Activated CD8-positive, alpha-beta memory T cell treated with anti-CD3 and anti-CD28 coated beads, Interleukin-2, amount 10 ng/mL, durations not matched to agents 7 days and 5 days (primary cell): ENCODE data around the gene PF4V1. TPM values are rescaled to one million over a fixed set of nuclear protein-coding genes. Genes with fewer than 3 reads are reported as not detected.

Experiments
- ATAC-seq: fragments of 150-1000 bp; cut with Tn5 transposase; one replicate; pipeline ENCODE4 v1.10.0; 2021; ENCODE audit warnings: moderate library complexity
- CTCF ChIA-PET: fragments of 350-600 bp; sonication (Branson Sonifier 250); formaldehyde crosslinking; loops from one replicate; lab custom pipeline; 2021; ENCODE audit warnings: antibody characterized with exemption; lab: Charles Lee
- DNase-seq: peaks from one replicate; pipeline ENCODE4 v3.0.0-alpha.2; 2020
- H3K27ac Mint-ChIP-seq: one replicate; pipeline ENCODE4 v1.8.0; 2021; ENCODE audit warnings: mild to moderate bottlenecking, mixed read lengths
- H3K27me3 Mint-ChIP-seq: one replicate; pipeline ENCODE4 v1.8.0; 2021; ENCODE audit warnings: mixed read lengths
- H3K36me3 Mint-ChIP-seq: one replicate; pipeline ENCODE4 v1.8.0; 2021; ENCODE audit warnings: mild to moderate bottlenecking, mixed read lengths
- H3K4me1 Mint-ChIP-seq: one replicate; pipeline ENCODE4 v1.8.0; 2021; ENCODE audit warnings: mixed read lengths
- H3K4me3 Mint-ChIP-seq: one replicate; pipeline ENCODE4 v1.8.0; 2021; ENCODE audit warnings: mild to moderate bottlenecking, moderate library complexity, mixed read lengths
- H3K9me3 Mint-ChIP-seq: one replicate; pipeline ENCODE4 v1.8.0; 2022; ENCODE audit warnings: low read depth, mixed read lengths
- total RNA-seq, 2 experiments: library from RNA; stranded (reverse); gene quantifications; one replicate each; pipeline ENCODE4 v1.2.3, GENCODE V29; 2021

The PF4V1 gene
- total RNA-seq, 2 experiments from 2014 or later: not detected

DNA sequence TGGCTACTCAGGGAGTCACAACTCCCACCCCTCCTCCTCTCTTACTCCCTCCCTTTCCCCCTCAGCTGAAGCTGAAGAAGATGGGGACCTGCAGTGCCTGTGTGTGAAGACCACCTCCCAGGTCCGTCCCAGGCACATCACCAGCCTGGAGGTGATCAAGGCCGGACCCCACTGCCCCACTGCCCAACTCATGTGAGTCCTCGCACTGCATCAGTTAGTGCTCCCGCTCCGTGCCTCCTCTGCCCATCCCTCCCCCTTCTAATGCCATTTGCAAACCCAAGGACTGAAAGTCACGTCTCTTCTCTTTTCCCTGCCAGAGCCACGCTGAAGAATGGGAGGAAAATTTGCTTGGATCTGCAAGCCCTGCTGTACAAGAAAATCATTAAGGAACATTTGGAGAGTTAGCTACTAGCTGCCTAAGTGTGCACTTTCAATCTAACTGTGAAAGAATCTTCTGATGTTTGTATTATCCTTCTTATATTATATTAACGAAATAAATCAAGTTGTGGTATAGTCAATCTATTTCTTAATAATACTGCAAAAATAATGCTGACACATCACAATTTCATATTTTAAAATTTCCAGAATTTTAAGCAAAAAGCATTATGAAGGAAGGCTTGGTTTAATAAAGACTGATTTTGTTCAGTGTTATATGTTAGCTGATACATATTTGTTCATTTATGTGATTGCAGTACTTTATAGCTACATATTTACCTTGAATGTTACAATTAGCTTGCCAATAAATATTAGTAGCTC is 800 bp downstream of the PF4V1 start:
- CTCF ChIA-PET: no interaction called here
- Mint-ChIP-seq H3K27ac (no peak overlapping the region), H3K9me3 (no peaks in the 10 kb centered on the region), H3K36me3 (no peaks in the 10 kb centered on the region), H3K27me3 (peaks cover 4% of the 10 kb centered on the region), H3K4me3 (no peak overlapping the region), H3K4me1 (no peaks in the 10 kb centered on the region)
- no peak for ATAC-seq
- DNase-seq: no peak

DNA sequence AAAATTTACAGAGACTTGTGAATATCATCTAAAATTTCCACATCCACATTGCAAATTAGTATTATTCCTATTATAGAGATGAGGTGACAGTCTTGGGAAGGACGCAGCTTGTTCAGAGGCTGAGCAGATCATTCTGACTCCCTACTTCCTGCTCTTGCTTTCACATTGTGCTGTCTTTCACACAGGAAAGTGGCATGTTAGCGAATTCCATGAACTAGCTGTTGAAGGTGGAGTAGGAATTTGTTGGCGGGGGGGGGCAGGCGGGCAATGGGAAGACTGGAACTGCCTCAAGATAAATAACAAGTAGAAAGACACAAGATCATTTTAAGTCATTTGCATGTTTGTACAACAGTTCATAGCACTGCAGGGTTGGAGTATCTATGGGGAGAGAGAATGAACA is 2.3 kb downstream of the PF4V1 start:
- Mint-ChIP-seq H3K27me3 (peaks cover 4% of the 10 kb centered on the region), H3K36me3 (no peaks in the 10 kb centered on the region), H3K9me3 (no peaks in the 10 kb centered on the region), H3K4me1 (no peaks in the 10 kb centered on the region), H3K27ac (no peak overlapping the region), H3K4me3 (no peak overlapping the region)
- CTCF ChIA-PET: interaction anchor here (0.6 kb wide), 1 partner anchor 8 kb away, joined by 3 read pairs; no protein-coding TSS in a partner anchor
- ATAC-seq: no peak
- DNase-seq: no peak

DNA sequence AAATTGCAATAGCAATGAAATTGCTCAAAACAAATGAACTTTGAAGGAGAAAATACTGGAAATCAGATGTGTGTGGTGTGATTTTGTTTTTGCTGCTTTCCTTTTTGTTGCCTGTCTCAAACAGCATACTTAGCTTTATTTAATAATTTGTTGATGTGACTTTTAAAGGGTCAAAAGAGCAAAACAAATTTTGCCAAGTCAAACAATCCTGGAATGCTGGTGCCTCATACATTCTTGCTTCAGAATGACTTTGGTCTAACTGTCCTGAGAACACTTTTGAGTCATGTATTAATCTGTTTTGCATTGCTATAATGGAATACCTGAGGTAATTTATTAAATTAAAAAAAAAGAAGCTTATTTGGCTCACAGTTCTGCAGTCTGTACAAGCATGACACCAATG is 3.4 kb downstream of the PF4V1 start:
- ATAC-seq (no peak), DNase-seq (no peak)
- Mint-ChIP-seq H3K4me3 (no peak overlapping the region), H3K4me1 (no peaks in the 10 kb centered on the region), H3K27ac (no peak overlapping the region), H3K27me3 (peaks cover 4% of the 10 kb centered on the region), H3K36me3 (no peaks in the 10 kb centered on the region), H3K9me3 (no peaks in the 10 kb centered on the region)
- CTCF ChIA-PET: no interaction called here

DNA sequence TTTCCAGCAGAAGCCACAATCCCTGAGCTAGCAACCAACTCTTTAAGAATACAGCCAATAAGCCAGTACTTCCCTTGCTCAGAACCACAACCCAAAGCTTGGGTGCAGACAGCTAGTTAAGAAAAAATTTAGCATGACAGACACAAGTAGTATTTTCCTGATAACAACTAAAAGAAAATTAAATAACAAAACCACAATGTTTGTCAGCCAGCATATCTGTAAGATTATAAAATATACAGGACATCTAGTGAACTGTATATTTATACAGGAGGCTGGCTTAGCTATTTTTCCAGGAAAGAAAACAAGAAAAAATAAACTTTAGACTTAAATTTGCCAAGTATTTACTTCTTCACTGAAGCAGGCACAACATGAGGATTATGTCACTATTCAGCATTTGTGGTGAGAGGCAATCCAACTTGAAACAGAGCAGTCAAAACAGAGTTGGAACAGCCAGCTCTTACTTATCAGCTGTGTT is 6.6 kb downstream of the PF4V1 start:
- no peaks in the 10 kb centered on the region for H3K4me1 Mint-ChIP-seq

DNA sequence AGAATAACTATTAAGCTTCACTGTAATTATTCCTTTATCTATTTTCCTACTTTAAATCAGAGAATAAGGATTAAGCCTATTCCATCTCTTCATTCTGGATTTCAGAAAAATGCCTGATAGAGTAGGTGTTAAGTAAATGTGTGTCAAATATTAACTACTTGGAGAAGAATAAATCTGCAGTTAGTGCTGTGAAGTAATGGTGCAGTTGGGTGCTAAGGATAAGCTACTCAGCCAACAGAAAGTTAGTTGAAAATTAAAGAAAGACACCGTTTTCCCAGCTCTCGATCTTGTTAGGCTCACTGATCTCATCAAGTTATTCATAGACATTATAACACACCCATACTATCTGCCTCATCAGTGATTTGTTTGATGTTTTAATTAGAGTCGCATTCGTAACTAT is 7.1 kb downstream of the PF4V1 start:
- Mint-ChIP-seq H3K27me3 (no peaks in the 10 kb centered on the region), H3K27ac (no peak overlapping the region), H3K4me3 (no peak overlapping the region), H3K36me3 (no peaks in the 10 kb centered on the region), H3K4me1 (no peaks in the 10 kb centered on the region), H3K9me3 (no peaks in the 10 kb centered on the region)
- ATAC-seq: no peak
- no peak for DNase-seq
- CTCF ChIA-PET: no interaction called here

More for the DNA sequence above, 6.6 kb downstream of the PF4V1 start:
- DNase-seq (no peak), ATAC-seq (no peak)
- no peak overlapping the region for H3K4me3 Mint-ChIP-seq
- CTCF ChIA-PET: no interaction called here
- H3K27me3 Mint-ChIP-seq: no peaks in the 10 kb centered on the region
- H3K9me3 Mint-ChIP-seq: no peaks in the 10 kb centered on the region
- H3K36me3 Mint-ChIP-seq: no peaks in the 10 kb centered on the region
- H3K27ac Mint-ChIP-seq: no peak overlapping the region

DNA sequence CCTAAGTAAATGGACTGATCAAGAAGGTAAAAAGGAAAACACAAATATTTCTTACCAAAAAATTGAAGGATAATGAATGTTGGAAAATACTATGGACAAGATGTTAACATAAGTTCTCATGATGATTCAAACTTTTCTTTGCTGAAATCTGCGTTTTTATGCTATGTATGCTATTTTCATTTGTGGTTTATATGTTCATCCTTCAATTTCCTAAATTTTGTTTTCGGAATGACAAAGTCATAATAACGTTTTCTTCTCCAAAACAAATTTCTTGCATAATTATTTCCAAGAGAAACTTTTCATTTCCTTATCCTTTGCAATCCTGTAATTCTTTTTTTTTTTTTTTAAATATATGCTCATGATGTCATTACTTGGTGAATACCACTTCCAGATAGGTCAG is 7.8 kb downstream of the PF4V1 start:
- Mint-ChIP-seq H3K9me3 (no peaks in the 10 kb centered on the region), H3K36me3 (no peaks in the 10 kb centered on the region), H3K27ac (no peak overlapping the region), H3K27me3 (no peaks in the 10 kb centered on the region), H3K4me1 (no peaks in the 10 kb centered on the region), H3K4me3 (no peak overlapping the region)
- DNase-seq: no peak
- no peak for ATAC-seq
- CTCF ChIA-PET: no interaction called here

DNA sequence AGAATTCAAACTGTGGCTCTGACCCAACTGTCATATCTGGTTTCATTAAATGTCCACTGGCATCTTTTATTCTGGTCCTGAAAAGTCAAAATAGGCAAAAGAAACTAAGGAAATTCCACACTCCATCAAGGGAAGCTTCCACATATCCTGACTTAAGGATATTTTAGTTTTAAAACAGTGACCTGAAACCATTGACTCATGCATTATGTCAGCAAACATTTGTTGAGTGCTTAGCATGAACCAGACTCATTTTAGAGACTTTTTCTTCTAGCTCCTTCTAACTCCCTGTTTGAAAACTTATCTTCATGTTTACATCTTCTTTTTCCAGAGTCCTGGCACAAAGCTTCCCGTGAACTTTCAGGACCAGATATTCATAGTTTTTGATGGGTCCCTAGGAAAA is 9.2 kb downstream of the PF4V1 start:
- H3K4me1 Mint-ChIP-seq: no peaks in the 10 kb centered on the region
- no peaks in the 10 kb centered on the region for H3K27me3 Mint-ChIP-seq
- H3K4me3 Mint-ChIP-seq: no peak overlapping the region
- ATAC-seq (no peak), DNase-seq (no peak)
- CTCF ChIA-PET: no interaction called here
- H3K36me3 Mint-ChIP-seq: no peaks in the 10 kb centered on the region
- H3K9me3 Mint-ChIP-seq: no peaks in the 10 kb centered on the region
- H3K27ac Mint-ChIP-seq: no peak overlapping the region

DNA sequence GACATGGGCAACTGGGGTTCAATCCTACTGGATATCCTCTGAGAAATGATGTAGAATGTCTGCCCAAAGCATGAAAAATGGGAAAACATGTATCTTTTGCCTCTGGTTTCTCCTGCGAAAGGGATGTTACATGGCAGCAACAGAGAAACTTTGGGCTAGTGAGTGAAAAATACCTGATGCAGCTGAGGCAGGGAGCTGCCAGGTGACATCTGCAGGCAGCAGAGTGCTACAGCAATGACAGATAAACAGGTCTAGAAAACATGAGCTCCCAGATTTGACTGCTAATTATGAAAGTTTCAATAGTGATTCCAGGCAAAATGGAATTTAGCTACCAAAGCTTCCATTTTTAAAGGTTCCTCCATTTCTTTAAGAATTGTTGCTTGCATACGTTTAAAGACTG is 11.3 kb downstream of the PF4V1 start:
- no peaks in the 10 kb centered on the region for H3K9me3 Mint-ChIP-seq
- no peak overlapping the region for H3K27ac Mint-ChIP-seq
- peaks cover 11% of the 10 kb centered on the region for H3K27me3 Mint-ChIP-seq
- H3K36me3 Mint-ChIP-seq: no peaks in the 10 kb centered on the region
- no peaks in the 10 kb centered on the region for H3K4me1 Mint-ChIP-seq
- CTCF ChIA-PET: interaction anchor here (1.0 kb wide), 2 partner anchors 202 to 269 kb away, joined by 3 read pairs; no protein-coding TSS in a partner anchor
- no peak for DNase-seq
- ATAC-seq: no peak
- H3K4me3 Mint-ChIP-seq: no peak overlapping the region

DNA sequence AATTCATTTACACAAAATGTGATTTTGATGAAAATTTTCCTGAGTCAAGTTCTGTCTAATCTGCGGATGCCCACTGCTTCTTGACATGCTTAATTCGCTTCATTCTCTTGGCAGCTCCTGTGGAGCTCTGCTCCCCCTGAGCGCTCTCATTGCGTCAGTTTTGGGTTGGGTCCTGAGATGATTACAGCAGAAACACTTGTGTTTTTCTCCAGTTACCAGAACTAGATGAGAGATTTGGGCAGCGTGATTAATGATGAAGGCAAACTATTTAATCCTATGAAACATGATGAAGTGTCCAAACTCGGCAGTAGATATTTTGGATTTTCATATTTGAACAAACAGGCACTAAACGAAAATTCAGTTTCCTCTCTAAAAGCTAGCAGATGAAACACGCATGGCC is 11.9 kb downstream of the PF4V1 start:
- Mint-ChIP-seq H3K27ac (no peak overlapping the region), H3K4me1 (no peaks in the 10 kb centered on the region), H3K9me3 (no peaks in the 10 kb centered on the region), H3K36me3 (no peaks in the 10 kb centered on the region), H3K27me3 (peaks cover 17% of the 10 kb centered on the region), H3K4me3 (no peak overlapping the region)
- CTCF ChIA-PET: interaction anchor here (1.0 kb wide), 2 partner anchors 203 to 269 kb away, joined by 3 read pairs; no protein-coding TSS in a partner anchor
- no peak for DNase-seq
- no peak for ATAC-seq

DNA sequence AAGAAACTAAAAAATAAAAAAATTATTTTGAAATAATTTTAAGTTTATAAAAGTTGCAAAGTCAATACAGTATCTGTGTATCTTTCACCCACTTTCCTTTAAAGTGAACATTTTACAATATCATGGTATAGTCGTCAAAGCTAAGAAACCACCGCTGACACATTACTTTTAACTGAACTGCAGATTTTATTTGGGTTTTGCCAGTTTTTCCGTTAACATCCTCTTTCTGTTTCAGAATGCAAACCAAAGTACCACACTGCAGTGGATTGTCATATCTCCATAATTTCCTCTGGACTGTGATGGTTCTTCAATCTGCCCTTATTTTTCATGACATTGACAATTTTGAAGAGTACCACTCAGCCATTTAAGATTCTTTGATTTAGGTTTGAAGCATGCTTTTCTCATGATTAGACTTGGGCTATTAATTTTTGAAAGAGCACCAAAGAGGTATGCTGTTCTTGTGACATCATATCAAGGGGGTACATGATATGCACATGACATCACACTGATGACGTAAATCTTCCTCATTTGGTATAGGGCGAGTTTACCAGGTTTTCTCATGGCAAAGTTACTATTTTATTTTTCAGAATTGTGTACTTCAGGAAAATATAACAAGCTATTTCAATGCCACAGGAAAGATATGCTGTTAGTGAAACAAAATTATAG is 12.5 kb downstream of the PF4V1 start:
- DNase-seq (no peak), ATAC-seq (no peak)
- CTCF ChIA-PET: no interaction called here
- no peak overlapping the region for H3K27ac Mint-ChIP-seq
- peaks cover 19% of the 10 kb centered on the region for H3K27me3 Mint-ChIP-seq
- H3K36me3 Mint-ChIP-seq: no peaks in the 10 kb centered on the region
- H3K4me3 Mint-ChIP-seq: no peak overlapping the region
- H3K9me3 Mint-ChIP-seq: no peaks in the 10 kb centered on the region
- no peaks in the 10 kb centered on the region for H3K4me1 Mint-ChIP-seq

DNA sequence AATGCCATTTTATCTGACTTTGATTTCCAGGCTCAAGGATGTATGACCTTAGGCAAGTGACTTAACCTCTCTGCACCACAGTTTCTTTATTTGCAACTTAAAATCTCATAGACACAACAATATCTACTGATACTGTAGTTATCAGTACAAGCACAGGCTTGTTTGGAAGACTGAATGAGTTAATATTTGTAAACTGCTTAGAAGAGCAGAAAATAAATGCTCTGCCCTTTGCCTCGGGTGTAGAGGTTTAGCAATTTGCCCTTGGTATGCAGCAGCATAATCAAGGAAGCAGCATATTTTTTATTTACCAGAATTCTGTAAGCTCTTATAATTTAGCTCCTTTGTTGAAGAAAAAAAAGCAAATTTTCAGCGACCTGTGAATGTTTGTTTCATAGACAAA is 13.2 kb downstream of the PF4V1 start:
- DNase-seq: no peak

DNA sequence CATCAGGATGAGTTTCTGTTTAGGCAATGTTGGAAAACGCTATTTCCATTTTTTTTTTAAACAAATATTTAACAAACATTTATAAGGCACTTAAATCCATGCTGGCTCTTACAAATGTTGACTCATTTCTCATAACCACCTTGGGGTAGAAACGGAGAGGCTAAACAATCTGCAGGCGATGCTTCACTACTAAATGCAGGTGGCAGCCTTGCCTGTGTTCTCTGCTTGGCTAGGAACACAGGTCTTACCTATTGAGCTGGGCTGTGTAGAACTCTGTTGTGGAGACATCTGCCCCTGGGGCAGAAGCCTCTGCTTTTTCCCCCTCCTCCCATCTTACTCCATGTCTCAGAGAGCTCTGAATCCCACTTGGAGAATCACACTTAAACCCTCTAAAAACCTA is 14.7 kb downstream of the PF4V1 start:
- H3K36me3 Mint-ChIP-seq: no peaks in the 10 kb centered on the region
- CTCF ChIA-PET: no interaction called here
- no peak overlapping the region for H3K27ac Mint-ChIP-seq
- H3K9me3 Mint-ChIP-seq: no peaks in the 10 kb centered on the region
- H3K4me1 Mint-ChIP-seq: no peaks in the 10 kb centered on the region
- no peak for DNase-seq
- peaks cover 19% of the 10 kb centered on the region for H3K27me3 Mint-ChIP-seq
- ATAC-seq: no peak
- no peak overlapping the region for H3K4me3 Mint-ChIP-seq

More for the DNA sequence above, 13.2 kb downstream of the PF4V1 start:
- no peaks in the 10 kb centered on the region for H3K4me1 Mint-ChIP-seq
- CTCF ChIA-PET: no interaction called here
- H3K36me3 Mint-ChIP-seq: no peaks in the 10 kb centered on the region
- no peak overlapping the region for H3K4me3 Mint-ChIP-seq
- ATAC-seq: no peak
- H3K27ac Mint-ChIP-seq: no peak overlapping the region
- peaks cover 19% of the 10 kb centered on the region for H3K27me3 Mint-ChIP-seq
- H3K9me3 Mint-ChIP-seq: no peaks in the 10 kb centered on the region

DNA sequence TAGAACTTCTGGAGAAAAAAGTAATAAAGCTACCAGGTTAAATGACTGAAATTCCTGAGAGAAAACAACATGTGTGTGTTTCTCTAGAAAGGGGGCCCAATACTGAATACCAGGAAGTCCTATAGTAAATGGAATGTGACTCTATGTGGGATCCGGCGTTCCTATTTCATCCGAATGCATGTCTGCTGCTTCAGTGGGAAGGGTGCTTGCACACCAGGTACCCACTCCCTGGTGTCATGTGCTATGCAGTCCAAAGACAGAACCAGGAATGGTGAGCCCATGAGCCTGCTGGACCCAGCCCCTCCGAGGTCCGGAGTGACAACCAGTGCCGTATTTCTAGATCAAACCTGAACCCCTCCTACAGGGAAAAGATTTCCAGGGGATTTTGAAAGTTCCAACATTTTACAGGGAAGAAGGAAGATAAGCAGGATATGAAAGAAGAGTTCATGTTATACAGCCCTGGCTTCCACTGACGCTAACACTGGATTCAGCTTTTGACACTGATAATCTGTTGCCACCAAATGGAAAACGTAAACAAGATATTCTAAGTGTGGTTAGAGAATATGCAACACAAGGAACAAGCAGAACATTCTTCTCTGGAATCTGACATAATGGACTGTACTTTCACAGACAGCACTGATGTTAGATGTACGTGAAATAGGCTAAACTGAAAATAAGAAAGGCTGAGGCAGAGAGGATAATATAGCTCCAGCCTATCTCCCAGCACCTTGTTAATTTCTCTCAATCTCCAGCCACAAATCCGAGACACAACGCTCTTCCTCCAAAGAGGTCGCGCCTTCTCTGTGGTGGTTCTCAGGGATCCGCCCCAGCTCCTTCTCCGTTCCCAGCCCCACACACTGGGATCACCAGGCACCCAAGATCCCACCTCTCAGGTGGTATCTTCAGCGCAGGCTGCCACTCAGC is 15.4 kb downstream of the PF4V1 start:
- H3K4me3 Mint-ChIP-seq: no peak overlapping the region
- H3K27ac Mint-ChIP-seq: no peak overlapping the region
- CTCF ChIA-PET: no interaction called here
- ATAC-seq (no peak), DNase-seq (no peak)
- H3K9me3 Mint-ChIP-seq: no peaks in the 10 kb centered on the region
- H3K27me3 Mint-ChIP-seq: peaks cover 19% of the 10 kb centered on the region
- no peaks in the 10 kb centered on the region for H3K36me3 Mint-ChIP-seq
- no peaks in the 10 kb centered on the region for H3K4me1 Mint-ChIP-seq
